ENCODE measurements around the gene SLC35F3. TPM values are rescaled to one million over a fixed set of nuclear protein-coding genes. Genes with fewer than 3 reads are reported as not detected.

SLC35F3 gene
- total RNA-seq, 1 experiment from 2014 or later, result not detected

DNA sequence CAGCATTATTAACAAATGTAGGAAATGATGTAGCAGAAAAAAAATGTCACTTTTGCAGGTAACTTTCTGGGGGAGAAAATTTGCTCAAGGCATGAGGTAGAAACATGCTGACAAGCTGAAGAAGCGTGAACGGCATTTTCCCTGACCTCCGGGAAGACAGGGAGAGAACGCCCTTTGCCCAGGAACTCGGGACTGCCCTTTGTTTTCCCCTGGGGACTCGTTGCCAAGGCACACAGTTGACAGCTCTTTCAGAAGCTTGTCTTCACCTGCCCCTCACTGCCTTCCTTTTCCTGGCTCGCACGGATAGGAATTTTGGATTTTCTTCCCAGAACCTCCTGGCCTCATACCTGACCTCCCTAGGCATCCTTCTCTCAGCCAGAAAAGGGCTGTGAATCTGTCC lies 416.1 kb downstream of the SLC35F3 start:
- BruUV-seq (replicated peaks), result no TSS peak
- CTCF ChIA-PET, result no interaction called here
- TF ChIP-seq, protein P1, sequence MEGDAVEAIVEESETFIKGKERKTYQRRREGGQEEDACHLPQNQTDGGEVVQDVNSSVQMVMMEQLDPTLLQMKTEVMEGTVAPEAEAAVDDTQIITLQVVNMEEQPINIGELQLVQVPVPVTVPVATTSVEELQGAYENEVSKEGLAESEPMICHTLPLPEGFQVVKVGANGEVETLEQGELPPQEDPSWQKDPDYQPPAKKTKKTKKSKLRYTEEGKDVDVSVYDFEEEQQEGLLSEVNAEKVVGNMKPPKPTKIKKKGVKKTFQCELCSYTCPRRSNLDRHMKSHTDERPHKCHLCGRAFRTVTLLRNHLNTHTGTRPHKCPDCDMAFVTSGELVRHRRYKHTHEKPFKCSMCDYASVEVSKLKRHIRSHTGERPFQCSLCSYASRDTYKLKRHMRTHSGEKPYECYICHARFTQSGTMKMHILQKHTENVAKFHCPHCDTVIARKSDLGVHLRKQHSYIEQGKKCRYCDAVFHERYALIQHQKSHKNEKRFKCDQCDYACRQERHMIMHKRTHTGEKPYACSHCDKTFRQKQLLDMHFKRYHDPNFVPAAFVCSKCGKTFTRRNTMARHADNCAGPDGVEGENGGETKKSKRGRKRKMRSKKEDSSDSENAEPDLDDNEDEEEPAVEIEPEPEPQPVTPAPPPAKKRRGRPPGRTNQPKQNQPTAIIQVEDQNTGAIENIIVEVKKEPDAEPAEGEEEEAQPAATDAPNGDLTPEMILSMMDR (IDR thresholded peaks at IDR 0.05; ENCODE audit: insufficient read depth in 1 of 2, low read depth in 1 of 2, low read length in 1 of 2, severe bottlenecking in 1 of 2, unreplicated experiment in 1 of 2), result no peak
- no peaks in the 10 kb centered on the region for H3K4me1 Mint-ChIP-seq (ENCODE audit: low read depth, unreplicated experiment)
- no peak overlapping the region for H3K27ac Mint-ChIP-seq (ENCODE audit: unreplicated experiment)
- Histone ChIP-seq H3K4me3 (ENCODE audit: low read depth, low read length) (no peak overlapping the region), H3K4me1 (no peaks in the 10 kb centered on the region), H3K9me3 (no peaks in the 10 kb centered on the region), H3K27me3 (replicated peaks; ENCODE audit: control insufficient read depth, insufficient read depth, low read length) (peaks cover 2% of the 10 kb centered on the region; the same call in 1 of the 2 replicates), H3K36me3 (ENCODE audit: control insufficient read depth, insufficient read depth, low read length) (no peaks in the 10 kb centered on the region)
- no peaks in the 10 kb centered on the region for H3K36me3 Mint-ChIP-seq (ENCODE audit: insufficient read depth, unreplicated experiment)
- no peak overlapping the region for H3K4me3 Mint-ChIP-seq (ENCODE audit: unreplicated experiment)
- POLR2A ChIA-PET, result no interaction called here
- intact Hi-C loops (cut with micrococcal nuclease; ENCODE audit: unreplicated experiment), result no loop called here
- no peaks in the 10 kb centered on the region for H3K9me3 Mint-ChIP-seq (ENCODE audit: unreplicated experiment)
- DNase-seq, result no peak
- H3K27me3 Mint-ChIP-seq (ENCODE audit: insufficient read depth, unreplicated experiment), result peaks cover 44% of the 10 kb centered on the region

DNA sequence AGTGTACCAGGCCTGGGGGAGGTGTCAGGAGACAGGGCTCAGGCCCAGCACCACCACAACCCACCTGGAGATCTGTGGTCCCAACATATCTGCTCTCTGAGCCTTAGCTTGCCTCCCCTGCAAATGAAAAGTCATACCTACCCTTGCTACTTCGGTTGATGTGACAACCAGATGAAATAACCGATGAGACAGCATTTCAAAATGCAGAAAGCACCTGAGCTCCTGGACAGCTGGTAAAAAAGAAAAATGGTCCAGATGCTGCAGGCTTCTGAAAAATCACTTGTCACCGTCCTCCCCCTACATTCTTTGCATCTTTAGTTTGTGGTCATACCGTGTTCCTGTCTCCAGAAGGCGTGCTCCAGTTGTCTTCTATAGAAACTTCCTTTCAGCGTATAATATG lies 416.8 kb downstream of the SLC35F3 start:
- ChIA-PET POLR2A (no interaction called here), CTCF (no interaction called here)
- Histone ChIP-seq H3K4me1 (no peaks in the 10 kb centered on the region), H3K9me3 (no peaks in the 10 kb centered on the region), H3K27me3 (replicated peaks; ENCODE audit: control insufficient read depth, insufficient read depth, low read length) (peaks cover 2% of the 10 kb centered on the region; the same call in 1 of the 2 replicates), H3K4me3 (ENCODE audit: low read depth, low read length) (no peak overlapping the region), H3K36me3 (ENCODE audit: control insufficient read depth, insufficient read depth, low read length) (no peaks in the 10 kb centered on the region)
- no peak for DNase-seq
- H3K27me3 Mint-ChIP-seq (ENCODE audit: insufficient read depth, unreplicated experiment), result peaks cover 47% of the 10 kb centered on the region
- H3K4me1 Mint-ChIP-seq (ENCODE audit: low read depth, unreplicated experiment), result no peaks in the 10 kb centered on the region
- intact Hi-C loops (cut with micrococcal nuclease; ENCODE audit: unreplicated experiment), result no loop called here
- H3K27ac Mint-ChIP-seq (ENCODE audit: unreplicated experiment), result no peak overlapping the region
- H3K9me3 Mint-ChIP-seq (ENCODE audit: unreplicated experiment), result no peaks in the 10 kb centered on the region
- no peaks in the 10 kb centered on the region for H3K36me3 Mint-ChIP-seq (ENCODE audit: insufficient read depth, unreplicated experiment)
- no TSS peak for BruUV-seq (replicated peaks)
- TF ChIP-seq, protein P1 (IDR thresholded peaks at IDR 0.05; ENCODE audit: insufficient read depth in 1 of 2, low read depth in 1 of 2, low read length in 1 of 2, severe bottlenecking in 1 of 2, unreplicated experiment in 1 of 2), result no peak
- H3K4me3 Mint-ChIP-seq (ENCODE audit: unreplicated experiment), result no peak overlapping the region

DNA sequence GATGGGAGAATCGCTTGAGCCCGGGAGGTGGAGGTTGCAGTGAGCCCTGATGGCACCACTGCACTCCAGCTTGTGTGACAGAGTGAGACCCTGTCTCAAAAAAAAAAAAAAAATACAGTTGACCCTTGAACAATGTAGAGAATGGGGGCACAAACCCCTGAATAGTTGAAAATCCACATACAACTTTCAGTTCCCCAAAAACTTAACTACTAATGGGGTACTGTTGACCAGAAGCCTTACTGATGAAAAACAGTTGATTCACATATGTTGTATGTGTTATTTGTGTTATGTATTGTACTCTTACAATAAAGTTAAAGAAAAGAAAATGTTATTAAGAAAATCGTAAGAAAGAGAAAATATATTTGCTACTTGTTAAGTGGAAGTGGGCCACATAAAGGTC lies 417.6 kb downstream of the SLC35F3 start:
- H3K27me3 ChIP-seq (replicated peaks; ENCODE audit: control insufficient read depth, insufficient read depth, low read length), result peaks cover 2% of the 10 kb centered on the region; the same call in 1 of the 2 replicates
- Mint-ChIP-seq H3K4me3 (ENCODE audit: unreplicated experiment) (no peak overlapping the region), H3K27me3 (ENCODE audit: insufficient read depth, unreplicated experiment) (peaks cover 42% of the 10 kb centered on the region), H3K36me3 (ENCODE audit: insufficient read depth, unreplicated experiment) (no peaks in the 10 kb centered on the region), H3K4me1 (ENCODE audit: low read depth, unreplicated experiment) (no peaks in the 10 kb centered on the region), H3K9me3 (ENCODE audit: unreplicated experiment) (no peaks in the 10 kb centered on the region), H3K27ac (ENCODE audit: unreplicated experiment) (no peak overlapping the region)
- no TSS peak for BruUV-seq (replicated peaks)
- no peak overlapping the region for H3K4me3 ChIP-seq (ENCODE audit: low read depth, low read length)
- H3K9me3 ChIP-seq, result no peaks in the 10 kb centered on the region
- TF ChIP-seq, protein P1 (IDR thresholded peaks at IDR 0.05; ENCODE audit: insufficient read depth in 1 of 2, low read depth in 1 of 2, low read length in 1 of 2, severe bottlenecking in 1 of 2, unreplicated experiment in 1 of 2), result no peak
- no peak for DNase-seq
- intact Hi-C loops (cut with micrococcal nuclease; ENCODE audit: unreplicated experiment), result no loop called here
- ChIA-PET CTCF (no interaction called here), POLR2A (no interaction called here)
- no peaks in the 10 kb centered on the region for H3K4me1 ChIP-seq
- no peaks in the 10 kb centered on the region for H3K36me3 ChIP-seq (ENCODE audit: control insufficient read depth, insufficient read depth, low read length)
